Spleen (tissue), 11 donors: ENCODE data around the gene CPTP. TPM values are rescaled to one million over a fixed set of nuclear protein-coding genes. Genes with fewer than 3 reads are reported as not detected.

Experiments used
- DNase-seq: peaks from one replicate; pipeline ENCODE4 v3.0.0-alpha.2; 2020
- H3K27ac ChIP-seq, 8 donors: fragments of 200-600 bp; sonication (generic) in 7 of 8; 1 replicate in 4 of 8; 2 replicates in 4 of 8; pipeline versions ENCODE4 v1.5.0 to v1.8.0; 2016 to 2021; ENCODE audit warnings: inconsistent platforms in 4 of 8, mild to moderate bottlenecking in 4 of 8, moderate library complexity in 1 of 8
- H3K27me3 ChIP-seq, 7 donors: fragments of 200-600 bp; sonication (generic) in 6 of 7; replicated peaks in 1 of 7; 1 replicate in 4 of 7; 2 replicates in 3 of 7; pipeline versions ENCODE4 v1.5.0 to v1.8.0; 2016 to 2021; ENCODE audit warnings: inconsistent platforms in 3 of 7, mild to moderate bottlenecking in 1 of 7
- H3K36me3 ChIP-seq, 6 donors: fragments of 200-600 bp; sonication (generic) in 5 of 6; 1 replicate in 4 of 6; 2 replicates in 2 of 6; pipeline versions ENCODE4 v1.5.0 to v1.8.0; 2016 to 2021; ENCODE audit warnings: inconsistent platforms in 2 of 6
- H3K4me1 ChIP-seq, 6 donors: fragments of 200-600 bp; sonication (generic) in 5 of 6; 1 replicate in 3 of 6; 2 replicates in 3 of 6; pipeline versions ENCODE4 v1.5.0 to v1.8.0; 2016 to 2021; ENCODE audit warnings: inconsistent platforms in 3 of 6
- H3K4me3 ChIP-seq, 8 donors: fragments of 200-600 bp; sonication (generic) in 7 of 8; 1 replicate in 4 of 8; 2 replicates in 4 of 8; pipeline versions ENCODE4 v1.5.0 to v1.8.0; 2016 to 2021; ENCODE audit warnings: inconsistent platforms in 4 of 8, mild to moderate bottlenecking in 4 of 8, moderate library complexity in 2 of 8
- H3K9me3 ChIP-seq, 8 donors: fragments of 200-600 bp; sonication (generic) in 7 of 8; 1 replicate in 4 of 8; 2 replicates in 4 of 8; pipeline versions ENCODE4 v1.5.0 to v1.8.0; 2016 to 2021; ENCODE audit warnings: inconsistent platforms in 4 of 8
- POLR2A ChIP-seq, 3 donors: fragments of 450-650 bp; IDR thresholded peaks; one replicate each; pipeline ENCODE4 v1.5.1; 2017; ENCODE audit warnings: antibody characterized with exemption in 3 of 3, mild to moderate bottlenecking in 1 of 3
- POLR2AphosphoS5 ChIP-seq, 3 donors: sonication (generic); formaldehyde crosslinking; IDR thresholded peaks; one replicate each; pipeline ENCODE4 v1.5.1; 2017; ENCODE audit warnings: antibody characterized with exemption in 3 of 3
- WGBS, 5 donors: extraction: QIAGEN DNeasy Blood & Tissue Kit in 3 of 5; methylation state at CpG; one replicate each; pipeline versions ENCODE4 v1.1.5 to v1.1.7; 2013 to 2018; 5-methylcytosine and 5-hydroxymethylcytosine counted together
- intact Hi-C: fragments of 100-400 bp; cut with DNase I; formaldehyde crosslinking; loops from one replicate; pipeline ENCODE4 v1.15.0; 2023; ENCODE audit warnings: low total_unique reads
- polyA plus RNA-seq, 3 donors: library from polyadenylated mRNA; stranded (reverse); fragments of 200-250 nt; gene quantifications; one replicate each; pipeline ENCODE4 v1.2.1, GENCODE V29; 2013
- total RNA-seq, 7 donors: library from RNA; depleted of rRNA in 3 of 7; stranded (reverse); fragments of >200 nt in 3 of 7; fragmentation: NEBNext Ultra II Directional in 4 of 7; extraction: Animal tissue kit (Norgen Biotek cat#: 25700) in 4 of 7; gene quantifications; one replicate each; pipeline versions ENCODE4 v1.1.0 to v1.2.1, GENCODE V29; 2016 to 2021
- TF ChIP-seq, protein P1 (sequence below), 11 experiments: fragments of 200-600 bp in 7 of 11; fragments of 450-650 bp in 4 of 11; sonication (generic) in 4 of 11; IDR thresholded peaks in 8 of 11; conservative IDR thresholded peaks in 3 of 11; 1 replicate in 7 of 11; 2 replicates in 4 of 11; pipeline versions ENCODE4 v1.4.0 to v1.8.0; 2016 to 2021; ENCODE audit warnings: antibody characterized with exemption in 11 of 11, inconsistent platforms in 4 of 11, mild to moderate bottlenecking in 1 of 11
- donor health status: healthy with polysubstance abuse.
- donor health status: DM: no; HTN: no; CAD: no; lungs with moderate emphysema.
- donor health status: DM: no; HTN: no; CAD: no.
- donor health status: Bipolar disorder and iron deficiency.
- donor health status: healthy.
- donor health status: DM: no; HTN: no; CAD: no.
- donor health status: DM: yes; HTN: yes; CAD: no.

The CPTP gene
- total and polyA plus RNA-seq, 10 donors = 7.5 to 42.1 (median 25.9) TPM

DNA sequence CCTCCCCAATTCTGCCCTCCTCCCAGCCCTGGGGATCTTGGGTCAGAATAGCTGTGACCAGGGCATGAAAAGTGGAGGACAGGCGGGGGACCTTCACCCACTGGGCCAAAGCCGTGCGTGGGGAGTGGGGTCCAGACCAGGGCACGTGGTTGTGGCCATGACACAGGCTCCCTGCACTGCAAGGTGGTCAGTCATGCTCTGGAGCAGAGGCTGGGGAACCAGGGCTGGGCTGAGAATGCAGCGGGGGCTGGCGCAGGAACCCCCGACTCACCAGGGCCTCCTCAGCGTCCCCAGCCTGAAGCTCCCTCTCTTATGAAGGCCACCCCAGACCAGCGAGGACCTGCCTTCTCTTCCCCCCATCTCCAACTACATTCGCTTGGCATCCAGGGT is 21.9 kb downstream of the CPTP start:
- intact Hi-C loops = no loop called here
- H3K4me1 ChIP-seq = peaks cover 15 to 47% (median 33%) of the 10 kb centered on the region in 6 donors

GRCh38 chr1:1347026-1347595 is 22.5 kb downstream of the CPTP start:
- intact Hi-C loops = no loop called here
- H3K27ac ChIP-seq = peak overlapping the region in 5 of 8 donors; percentile 69 to 93 (median 84)
- H3K36me3 ChIP-seq = peaks cover 0 to 4% (median 0%) of the 10 kb centered on the region in 6 donors
- no peaks in the 10 kb centered on the region for H3K9me3 ChIP-seq
- peaks cover 0 to 9% (median 0%) of the 10 kb centered on the region in 7 donors for H3K27me3 ChIP-seq
- WGBS, 5 donors = 88 to 98% (median 91%) methylated on average over 8 to 10 of the region's 10 CpGs
- TF ChIP-seq, protein P1, sequence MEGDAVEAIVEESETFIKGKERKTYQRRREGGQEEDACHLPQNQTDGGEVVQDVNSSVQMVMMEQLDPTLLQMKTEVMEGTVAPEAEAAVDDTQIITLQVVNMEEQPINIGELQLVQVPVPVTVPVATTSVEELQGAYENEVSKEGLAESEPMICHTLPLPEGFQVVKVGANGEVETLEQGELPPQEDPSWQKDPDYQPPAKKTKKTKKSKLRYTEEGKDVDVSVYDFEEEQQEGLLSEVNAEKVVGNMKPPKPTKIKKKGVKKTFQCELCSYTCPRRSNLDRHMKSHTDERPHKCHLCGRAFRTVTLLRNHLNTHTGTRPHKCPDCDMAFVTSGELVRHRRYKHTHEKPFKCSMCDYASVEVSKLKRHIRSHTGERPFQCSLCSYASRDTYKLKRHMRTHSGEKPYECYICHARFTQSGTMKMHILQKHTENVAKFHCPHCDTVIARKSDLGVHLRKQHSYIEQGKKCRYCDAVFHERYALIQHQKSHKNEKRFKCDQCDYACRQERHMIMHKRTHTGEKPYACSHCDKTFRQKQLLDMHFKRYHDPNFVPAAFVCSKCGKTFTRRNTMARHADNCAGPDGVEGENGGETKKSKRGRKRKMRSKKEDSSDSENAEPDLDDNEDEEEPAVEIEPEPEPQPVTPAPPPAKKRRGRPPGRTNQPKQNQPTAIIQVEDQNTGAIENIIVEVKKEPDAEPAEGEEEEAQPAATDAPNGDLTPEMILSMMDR (IDR thresholded peaks at IDR 0.05 in 8 of 11, conservative IDR thresholded peaks at IDR 0.05 in 3 of 11) = no peak
- H3K4me3 ChIP-seq = peak overlapping the region in 5 of 8 donors; percentile 58 to 91 (median 68)
- DNase-seq = no peak
- peaks cover 19 to 54% (median 39%) of the 10 kb centered on the region in 6 donors for H3K4me1 ChIP-seq

More for the DNA sequence above, 21.9 kb downstream of the CPTP start:
- WGBS, 5 donors = 91 to 97% (median 96%) methylated on average over 10 of the region's 10 CpGs
- Histone ChIP-seq H3K36me3 (peaks cover 0 to 10% (median 0%) of the 10 kb centered on the region in 6 donors), H3K9me3 (no peaks in the 10 kb centered on the region), H3K4me3 (peak overlapping the region in 1 of 8 donors; percentile 91), H3K27me3 (peaks cover 0 to 2% (median 0%) of the 10 kb centered on the region in 7 donors), H3K27ac (no peak overlapping the region)
- no peak for DNase-seq
- TF ChIP-seq POLR2A (IDR thresholded peaks at IDR 0.05) (no peak), POLR2AphosphoS5 (IDR thresholded peaks at IDR 0.05) (no peak)
- TF ChIP-seq, protein P1 (IDR thresholded peaks at IDR 0.05 in 8 of 11, conservative IDR thresholded peaks at IDR 0.05 in 3 of 11) = no peak

DNA sequence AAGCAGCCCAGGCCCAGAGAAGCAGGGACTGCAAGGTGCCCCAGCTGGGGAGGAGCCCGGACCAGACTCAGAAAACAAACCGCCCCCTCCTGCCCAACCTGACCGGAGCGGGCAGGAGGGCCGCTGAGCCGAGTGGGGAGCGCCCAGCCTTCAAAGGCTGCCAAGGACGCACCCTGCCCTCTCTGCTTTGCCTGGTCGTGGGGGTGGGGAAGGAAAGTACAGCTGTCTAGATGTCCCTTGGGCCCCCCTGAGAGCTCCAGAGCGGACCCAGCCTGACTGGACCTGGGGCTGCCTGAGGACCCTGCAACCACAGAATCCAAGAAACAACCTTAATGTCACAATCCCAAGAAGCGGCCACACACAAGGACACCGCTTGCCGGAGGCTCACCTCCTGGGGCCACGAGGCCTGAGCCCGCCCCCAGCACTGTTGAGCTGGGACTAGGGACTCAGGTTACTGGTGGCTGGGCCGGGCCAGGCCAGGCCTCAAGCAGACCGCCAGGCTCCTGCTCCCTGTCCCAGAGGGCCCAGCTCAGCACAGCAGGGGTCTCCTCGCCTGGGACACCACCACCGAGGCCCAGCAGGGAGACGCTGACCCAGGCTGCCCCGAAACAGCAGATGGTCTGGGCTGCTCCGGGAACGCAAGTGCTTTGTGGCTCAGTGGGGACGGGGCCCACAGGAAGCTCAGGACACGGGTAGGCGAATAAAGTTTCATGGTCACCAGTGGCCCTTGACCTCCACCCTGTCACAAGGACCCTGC is 23.2 kb downstream of the CPTP start:
- intact Hi-C loops = no loop called here
- H3K9me3 ChIP-seq = no peaks in the 10 kb centered on the region
- TF ChIP-seq POLR2AphosphoS5 (IDR thresholded peaks at IDR 0.05) (no peak), POLR2A (IDR thresholded peaks at IDR 0.05) (no peak)
- TF ChIP-seq, protein P1 (IDR thresholded peaks at IDR 0.05 in 8 of 11, conservative IDR thresholded peaks at IDR 0.05 in 3 of 11) = no peak
- peaks cover 0 to 16% (median 5%) of the 10 kb centered on the region in 7 donors for H3K27me3 ChIP-seq
- H3K4me1 ChIP-seq = peaks cover 19 to 61% (median 46%) of the 10 kb centered on the region in 6 donors
- peak overlapping the region; percentile 2 to 93 (median 74) for H3K27ac ChIP-seq
- H3K36me3 ChIP-seq = peaks cover 0 to 3% (median 0%) of the 10 kb centered on the region in 6 donors
- 45 to 61% (median 53%) methylated on average over 14 to 26 of the region's 26 CpGs for WGBS, 5 donors
- H3K4me3 ChIP-seq = peak overlapping the region; percentile 58 to 91 (median 68)
- no peak for DNase-seq
